BJ (cell line): Measurements from ENCODE around the gene CAMK2N2. TPM values are rescaled to one million over a fixed set of nuclear protein-coding genes. Genes with fewer than 3 reads are reported as not detected.

Experiments
- CTCF ChIA-PET: fragments of 350-600 bp; formaldehyde crosslinking; extraction: SDS; loops from one replicate; lab custom pipeline; 2021; ENCODE audit warnings: antibody characterized with exemption, inconsistent platforms; lab: Yijun Ruan, JAX
- POLR2A ChIA-PET: fragments of 300-600 bp; sonication (Branson Sonifier 250); formaldehyde crosslinking; extraction: SDS; loops from one replicate; lab custom pipeline; 2021; ENCODE audit warnings: antibody characterized with exemption; lab: Charles Lee
- DNase-seq: peaks from one replicate; pipeline ENCODE4 v3.0.0-alpha.2; 2011; ENCODE audit warnings: low read depth
- H3K27me3 ChIP-seq: 2 replicates; pipeline ENCODE4 v1.6.0; 2011; ENCODE audit warnings: low read length; ENCODE audit not compliant: control insufficient read depth, insufficient read depth
- H3K36me3 ChIP-seq: 2 replicates; pipeline ENCODE4 v1.5.1; 2011; ENCODE audit warnings: low read length; ENCODE audit not compliant: control insufficient read depth, insufficient read depth
- H3K4me3 ChIP-seq: 2 replicates; pipeline ENCODE4 v1.5.1; 2011; ENCODE audit warnings: low read depth, mild to moderate bottlenecking, control low read depth, low read length
- CTCF ChIP-seq: IDR thresholded peaks from 2 replicates; pipeline ENCODE4 v1.5.1; 2011; ENCODE audit warnings: low read depth, mild to moderate bottlenecking, control low read depth, inconsistent platforms, low read length, moderate library complexity; ENCODE audit not compliant: insufficient read depth
- polyA plus RNA-seq: library from polyadenylated mRNA; depleted of rRNA; stranded (reverse); fragments of >200 nt; gene quantifications from 2 replicates; pipeline ENCODE4 v1.2.3, GENCODE V29; 2011

The CAMK2N2 gene
- polyA plus RNA-seq, 1 experiment, result 0.28 TPM

- CTCF ChIA-PET, result interaction anchor here (0.7 to 6.4 kb wide), 8 partner anchors 9 to 223 kb away, joined by 3 to 54 read pairs (median 4); partner anchors contain the start of genes ABCC5, CAMK2N2 and VWA5B2
Measured at GRCh38 chr3:184240384-184241140, 20.8 kb downstream of the CAMK2N2 start.

DNA sequence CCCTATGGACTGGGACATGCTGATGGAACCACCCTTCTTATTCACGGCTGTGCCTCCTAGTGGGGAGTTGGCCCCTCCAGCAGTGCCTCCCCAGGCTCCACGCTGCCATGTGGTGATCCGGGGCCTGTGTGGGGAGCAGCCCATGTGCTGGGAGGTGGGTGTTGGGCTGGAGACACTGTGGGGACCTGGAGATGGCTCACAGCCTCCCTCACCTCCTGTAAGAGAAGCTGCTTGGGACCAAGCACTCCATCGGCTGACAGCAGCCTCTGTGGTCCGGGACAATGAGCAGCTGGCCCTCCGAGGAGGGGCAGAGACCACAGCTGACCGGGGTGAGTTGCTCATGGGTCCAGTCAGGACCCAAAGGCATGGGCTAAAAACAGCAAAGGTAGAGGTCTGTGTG, 21.6 kb downstream of the CAMK2N2 start:
- ChIA-PET POLR2A (no interaction called here), CTCF (interaction anchor here (0.6 to 6.4 kb wide), 6 partner anchors 10 to 112 kb away, joined by 3 to 54 read pairs (median 4); partner anchors contain the start of genes CAMK2N2 and VWA5B2)
- Histone ChIP-seq H3K36me3 (peaks cover 14% of the 10 kb centered on the region), H3K4me3 (no peak overlapping the region), H3K27me3 (no peaks in the 10 kb centered on the region; the same call in 1 of the 2 replicates)
- no peak for TF ChIP-seq CTCF
- no peak for DNase-seq

More at GRCh38 chr3:184240384-184241140, 20.8 kb downstream of the CAMK2N2 start:
- DNase-seq, result no peak
- TF ChIP-seq CTCF, result no peak
- Histone ChIP-seq H3K4me3 (no peak overlapping the region), H3K27me3 (no peaks in the 10 kb centered on the region; the same call in 1 of the 2 replicates), H3K36me3 (peaks cover 23% of the 10 kb centered on the region)
- POLR2A ChIA-PET, result no interaction called here

DNA sequence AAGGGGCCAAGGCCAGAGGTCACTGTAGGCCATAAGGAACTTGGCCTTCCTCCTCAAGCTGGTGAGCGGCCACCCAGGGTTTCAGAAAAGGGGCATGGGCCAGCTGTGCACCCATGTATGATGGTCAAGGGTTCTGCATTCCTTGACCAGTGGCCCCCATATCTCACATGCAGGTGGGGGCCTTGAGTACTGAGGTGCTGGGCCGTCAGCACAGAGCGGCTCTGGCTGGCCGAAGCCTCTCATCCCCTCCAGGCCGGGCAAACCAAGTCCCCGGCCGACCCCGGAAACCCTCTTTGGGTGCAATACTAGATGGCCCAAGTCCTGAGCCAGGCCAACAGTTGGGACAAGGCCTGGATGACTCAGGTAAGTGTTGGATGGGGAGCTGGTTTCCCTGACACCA, 22.1 kb downstream of the CAMK2N2 start:
- ChIA-PET POLR2A (no interaction called here), CTCF (interaction anchor here (0.6 to 6.4 kb wide), 4 partner anchors 11 to 95 kb away, joined by 3 to 54 read pairs (median 4); partner anchors contain the start of gene VWA5B2)
- DNase-seq, result no peak
- Histone ChIP-seq H3K27me3 (no peaks in the 10 kb centered on the region; the same call in 1 of the 2 replicates), H3K4me3 (no peak overlapping the region), H3K36me3 (peaks cover 10% of the 10 kb centered on the region)
- TF ChIP-seq CTCF, result no peak

DNA sequence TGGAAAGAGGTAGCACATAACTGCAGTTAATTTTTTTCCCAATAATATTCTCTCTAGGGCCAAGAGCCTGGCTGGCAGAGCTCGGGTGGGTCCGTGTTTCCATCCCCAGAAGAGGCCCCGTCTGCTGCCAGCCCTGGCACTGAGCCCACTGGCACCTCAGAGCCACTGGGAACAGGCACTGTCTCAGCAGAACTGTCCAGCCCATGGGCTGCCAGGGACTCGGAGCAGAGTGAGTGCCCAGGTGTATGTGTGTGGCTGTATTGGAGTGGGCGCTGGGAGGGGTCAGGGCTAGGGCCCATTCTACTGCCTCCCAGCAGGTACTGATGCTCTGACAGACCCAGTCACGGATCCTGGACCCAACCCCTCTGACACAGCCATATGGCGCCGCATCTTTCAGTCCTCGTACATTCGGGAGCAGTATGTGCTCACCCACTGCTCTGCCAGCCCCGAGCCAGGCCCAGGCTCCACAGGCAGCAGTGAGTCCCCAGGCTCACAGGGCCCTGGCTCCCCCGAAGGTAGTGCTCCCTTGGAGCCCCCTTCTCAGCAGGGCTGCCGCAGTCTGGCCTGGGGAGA, 23.0 kb downstream of the CAMK2N2 start:
- CTCF ChIA-PET, result interaction anchor here (0.7 to 6.4 kb wide), 4 partner anchors 9 to 94 kb away, joined by 3 to 54 read pairs (median 4); partner anchors contain the start of genes EEF1AKMT4 and VWA5B2
- POLR2A ChIA-PET, result no interaction called here

More for the DNA sequence above, 23.0 kb downstream of the CAMK2N2 start:
- no peaks in the 10 kb centered on the region; the same call in 1 of the 2 replicates for H3K27me3 ChIP-seq
- no peak overlapping the region for H3K4me3 ChIP-seq
- peaks cover 4% of the 10 kb centered on the region for H3K36me3 ChIP-seq
- no peak for TF ChIP-seq CTCF
- no peak for DNase-seq
